Spleen (tissue), 7 donors: ENCODE data around the gene SMIM43.

Experiments used
- POLR2A ChIP-seq, 3 donors: fragments of 450-650 bp; IDR thresholded peaks; one replicate each; pipeline ENCODE4 v1.5.1; 2017; ENCODE audit warnings: antibody characterized with exemption in 3 of 3, mild to moderate bottlenecking in 1 of 3
- TF ChIP-seq, protein P1 (sequence below), 11 experiments: fragments of 200-600 bp in 7 of 11; fragments of 450-650 bp in 4 of 11; sonication (generic) in 4 of 11; IDR thresholded peaks in 8 of 11; conservative IDR thresholded peaks in 3 of 11; 1 replicate in 7 of 11; 2 replicates in 4 of 11; pipeline versions ENCODE4 v1.4.0 to v1.8.0; 2016 to 2021; ENCODE audit warnings: antibody characterized with exemption in 11 of 11, inconsistent platforms in 4 of 11, mild to moderate bottlenecking in 1 of 11
- donor health status: DM: no; HTN: no; CAD: no; lungs with moderate emphysema.
- donor health status: DM: no; HTN: no; CAD: no.
- donor health status: DM: no; HTN: no; CAD: no.

DNA sequence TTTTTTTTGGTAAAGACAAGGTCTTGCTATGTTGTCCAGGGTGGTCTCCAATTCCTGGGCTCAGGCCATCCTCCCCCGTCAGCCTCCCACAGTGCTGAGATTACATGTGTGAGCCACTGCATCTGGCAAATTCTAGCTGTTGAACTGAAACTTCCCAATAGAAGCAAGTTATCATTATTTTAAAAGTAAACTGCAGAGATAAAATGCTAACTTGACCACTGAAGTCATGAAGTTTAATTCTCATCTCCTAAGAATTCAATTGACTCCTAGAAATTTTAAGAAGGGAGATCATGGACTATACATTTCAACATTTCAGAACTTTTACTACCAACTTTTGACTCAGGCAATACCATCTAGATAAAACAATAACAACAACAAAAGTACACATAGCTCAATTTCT lies 24.5 kb upstream of the SMIM43 start:
- TF ChIP-seq, protein P1, sequence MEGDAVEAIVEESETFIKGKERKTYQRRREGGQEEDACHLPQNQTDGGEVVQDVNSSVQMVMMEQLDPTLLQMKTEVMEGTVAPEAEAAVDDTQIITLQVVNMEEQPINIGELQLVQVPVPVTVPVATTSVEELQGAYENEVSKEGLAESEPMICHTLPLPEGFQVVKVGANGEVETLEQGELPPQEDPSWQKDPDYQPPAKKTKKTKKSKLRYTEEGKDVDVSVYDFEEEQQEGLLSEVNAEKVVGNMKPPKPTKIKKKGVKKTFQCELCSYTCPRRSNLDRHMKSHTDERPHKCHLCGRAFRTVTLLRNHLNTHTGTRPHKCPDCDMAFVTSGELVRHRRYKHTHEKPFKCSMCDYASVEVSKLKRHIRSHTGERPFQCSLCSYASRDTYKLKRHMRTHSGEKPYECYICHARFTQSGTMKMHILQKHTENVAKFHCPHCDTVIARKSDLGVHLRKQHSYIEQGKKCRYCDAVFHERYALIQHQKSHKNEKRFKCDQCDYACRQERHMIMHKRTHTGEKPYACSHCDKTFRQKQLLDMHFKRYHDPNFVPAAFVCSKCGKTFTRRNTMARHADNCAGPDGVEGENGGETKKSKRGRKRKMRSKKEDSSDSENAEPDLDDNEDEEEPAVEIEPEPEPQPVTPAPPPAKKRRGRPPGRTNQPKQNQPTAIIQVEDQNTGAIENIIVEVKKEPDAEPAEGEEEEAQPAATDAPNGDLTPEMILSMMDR (IDR thresholded peaks at IDR 0.05 in 8 of 11, conservative IDR thresholded peaks at IDR 0.05 in 3 of 11) = no peak
- no peak for TF ChIP-seq POLR2A (IDR thresholded peaks at IDR 0.05)
